Duodenal mucosa (tissue), 2 donors: Measurements from ENCODE around the gene AKAP5.

Experiments used
- H3K27ac ChIP-seq: one replicate; pipeline ENCODE4 v1.7.0; 2013; ENCODE audit warnings: low read depth, low read length
- H3K27me3 ChIP-seq, 2 donors: one replicate each; pipeline ENCODE4 v1.7.0; 2013; ENCODE audit warnings: low read length in 2 of 2, control low read depth in 1 of 2; ENCODE audit not compliant: insufficient read depth in 2 of 2, control insufficient read depth in 1 of 2
- H3K36me3 ChIP-seq, 2 donors: one replicate each; pipeline ENCODE4 v1.7.0; 2013; ENCODE audit warnings: low read length in 2 of 2, control low read depth in 1 of 2; ENCODE audit not compliant: insufficient read depth in 2 of 2, control insufficient read depth in 1 of 2
- H3K4me1 ChIP-seq, 2 donors: one replicate each; pipeline ENCODE4 v1.7.0; 2013; ENCODE audit warnings: low read length in 2 of 2, control low read depth in 1 of 2; ENCODE audit not compliant: insufficient read depth in 2 of 2, control insufficient read depth in 1 of 2
- H3K4me3 ChIP-seq, 2 donors: one replicate each; pipeline ENCODE4 v1.7.0; 2013; ENCODE audit warnings: low read length in 2 of 2, low read depth in 1 of 2
- H3K9ac ChIP-seq, 2 donors: one replicate each; pipeline ENCODE4 v1.7.0; 2013; ENCODE audit warnings: low read length in 2 of 2, low read depth in 1 of 2
- H3K9me3 ChIP-seq, 2 donors: one replicate each; pipeline ENCODE4 v1.7.0; 2013; ENCODE audit warnings: low read length in 2 of 2, control low read depth in 1 of 2; ENCODE audit not compliant: control insufficient read depth in 1 of 2

The AKAP5 gene

GRCh38 chr14:64474698-64475097 is 9.4 kb downstream of the AKAP5 start:
- Histone ChIP-seq H3K27ac (no peak overlapping the region), H3K9me3 (no peaks in the 10 kb centered on the region), H3K27me3 (no peaks in the 10 kb centered on the region), H3K4me3 (no peak overlapping the region), H3K36me3 (no peaks in the 10 kb centered on the region), H3K9ac (no peak overlapping the region), H3K4me1 (peaks cover 0 to 4% of the 10 kb centered on the region in 2 donors)

- no peak overlapping the region for H3K4me3 ChIP-seq
- no peak overlapping the region for H3K27ac ChIP-seq
- H3K36me3 ChIP-seq: no peaks in the 10 kb centered on the region
- no peak overlapping the region for H3K9ac ChIP-seq
- H3K4me1 ChIP-seq: peaks cover 0 to 4% of the 10 kb centered on the region in 2 donors
- H3K27me3 ChIP-seq: no peaks in the 10 kb centered on the region
- H3K9me3 ChIP-seq: no peaks in the 10 kb centered on the region
These were observed 10.4 kb downstream of the AKAP5 start for GRCh38 chr14:64475585-64476273.

GRCh38 chr14:64476438-64476837 is 11.1 kb downstream of the AKAP5 start:
- Histone ChIP-seq H3K9me3 (no peaks in the 10 kb centered on the region), H3K9ac (no peak overlapping the region)

GRCh38 chr14:64478634-64479250 is 13.4 kb downstream of the AKAP5 start:
- H3K36me3 ChIP-seq: no peaks in the 10 kb centered on the region
- no peak overlapping the region for H3K9ac ChIP-seq
- no peak overlapping the region for H3K4me3 ChIP-seq
- peaks cover 0 to 4% of the 10 kb centered on the region in 2 donors for H3K4me1 ChIP-seq
- H3K27me3 ChIP-seq: no peaks in the 10 kb centered on the region
- no peaks in the 10 kb centered on the region for H3K9me3 ChIP-seq
- no peak overlapping the region for H3K27ac ChIP-seq

More at GRCh38 chr14:64476438-64476837, 11.1 kb downstream of the AKAP5 start:
- Histone ChIP-seq H3K4me3 (no peak overlapping the region), H3K36me3 (no peaks in the 10 kb centered on the region), H3K27ac (no peak overlapping the region), H3K4me1 (peaks cover 0 to 4% of the 10 kb centered on the region in 2 donors), H3K27me3 (no peaks in the 10 kb centered on the region)

- Histone ChIP-seq H3K27me3 (no peaks in the 10 kb centered on the region), H3K9ac (no peak overlapping the region), H3K27ac (no peak overlapping the region), H3K9me3 (no peaks in the 10 kb centered on the region), H3K36me3 (peaks cover 13 to 28% of the 10 kb centered on the region in 2 donors), H3K4me3 (no peak overlapping the region), H3K4me1 (no peaks in the 10 kb centered on the region)
These were observed 23.3 kb downstream of the AKAP5 start for GRCh38 chr14:64488590-64489099.

- Histone ChIP-seq H3K36me3 (peaks cover 7 to 21% of the 10 kb centered on the region in 2 donors), H3K9me3 (no peaks in the 10 kb centered on the region), H3K27ac (no peak overlapping the region), H3K4me1 (no peaks in the 10 kb centered on the region), H3K9ac (no peak overlapping the region), H3K4me3 (no peak overlapping the region), H3K27me3 (no peaks in the 10 kb centered on the region)
These were observed 26.3 kb downstream of the AKAP5 start for GRCh38 chr14:64491637-64492036.

GRCh38 chr14:64493455-64493854 is 28.2 kb downstream of the AKAP5 start:
- peaks cover 3% of the 10 kb centered on the region in 2 donors for H3K36me3 ChIP-seq
- no peaks in the 10 kb centered on the region for H3K4me1 ChIP-seq

GRCh38 chr14:64495252-64495651 is 30.0 kb downstream of the AKAP5 start:
- no peaks in the 10 kb centered on the region for H3K4me1 ChIP-seq
- no peak overlapping the region for H3K27ac ChIP-seq
- no peaks in the 10 kb centered on the region for H3K9me3 ChIP-seq
- peaks cover 3% of the 10 kb centered on the region in 2 donors for H3K36me3 ChIP-seq
- H3K4me3 ChIP-seq: no peak overlapping the region
- H3K27me3 ChIP-seq: no peaks in the 10 kb centered on the region
- H3K9ac ChIP-seq: no peak overlapping the region

More at GRCh38 chr14:64493455-64493854, 28.2 kb downstream of the AKAP5 start:
- Histone ChIP-seq H3K27ac (no peak overlapping the region), H3K4me3 (no peak overlapping the region), H3K27me3 (no peaks in the 10 kb centered on the region), H3K9me3 (no peaks in the 10 kb centered on the region), H3K9ac (no peak overlapping the region)

- no peak overlapping the region for H3K27ac ChIP-seq
- H3K9me3 ChIP-seq: no peaks in the 10 kb centered on the region
- H3K36me3 ChIP-seq: peaks cover 0 to 3% of the 10 kb centered on the region in 2 donors
- no peaks in the 10 kb centered on the region for H3K27me3 ChIP-seq
- H3K4me1 ChIP-seq: peaks cover 10 to 11% of the 10 kb centered on the region in 2 donors
- no peak overlapping the region for H3K4me3 ChIP-seq
- H3K9ac ChIP-seq: no peak overlapping the region
These were observed 31.5 kb downstream of the AKAP5 start for GRCh38 chr14:64496764-64497163.

GRCh38 chr14:64500088-64500487 is 34.8 kb downstream of the AKAP5 start:
- no peak overlapping the region for H3K27ac ChIP-seq
- H3K4me1 ChIP-seq: peaks cover 20 to 25% of the 10 kb centered on the region in 2 donors
- H3K9me3 ChIP-seq: no peaks in the 10 kb centered on the region
- H3K4me3 ChIP-seq: no peak overlapping the region
- H3K36me3 ChIP-seq: peaks cover 0 to 3% of the 10 kb centered on the region in 2 donors
- no peaks in the 10 kb centered on the region for H3K27me3 ChIP-seq
- no peak overlapping the region for H3K9ac ChIP-seq
